ENCODE results near the gene RPS5. TPM values are rescaled to one million over a fixed set of nuclear protein-coding genes. Genes with fewer than 3 reads are reported as not detected.
"Not testable (repeated sequence)": the region's sequence is repeated elsewhere in the genome, so short reads cannot be mapped to it uniquely, and the experiment has no call there.

The RPS5 gene
- total RNA-seq, 1 experiment from 2014 or later: 1,436 TPM

- DNase-seq: no peak
- Mint-ChIP-seq H3K27ac (ENCODE audit: unreplicated experiment) (no peak within 1 kb of the TSS), H3K4me1 (ENCODE audit: low read depth, unreplicated experiment) (no peaks in the 10 kb centered on the region), H3K36me3 (ENCODE audit: insufficient read depth, unreplicated experiment) (no peaks in the 10 kb centered on the region), H3K4me3 (ENCODE audit: unreplicated experiment) (no peak within 1 kb of the TSS), H3K27me3 (ENCODE audit: insufficient read depth, unreplicated experiment) (no peaks in the 10 kb centered on the region), H3K9me3 (ENCODE audit: unreplicated experiment) (no peaks in the 10 kb centered on the region)
- H3K4me3 ChIP-seq (ENCODE audit: low read depth, low read length): no peak within 1 kb of the TSS
- intact Hi-C loops (cut with micrococcal nuclease; ENCODE audit: unreplicated experiment): no loop called here
- no TSS peak for BruUV-seq (replicated peaks)
- ChIA-PET CTCF (no interaction called here), POLR2A (no interaction called here)
- H3K36me3 ChIP-seq (ENCODE audit: control insufficient read depth, insufficient read depth, low read length): no peaks in the 10 kb centered on the region
- no peaks in the 10 kb centered on the region for H3K9me3 ChIP-seq
- no peaks in the 10 kb centered on the region for H3K27me3 ChIP-seq (replicated peaks; ENCODE audit: control insufficient read depth, insufficient read depth, low read length)
- no peak for TF ChIP-seq CTCF (IDR thresholded peaks at IDR 0.05; ENCODE audit: insufficient read depth in 1 of 2, low read depth in 1 of 2, low read length in 1 of 2, severe bottlenecking in 1 of 2, unreplicated experiment in 1 of 2)
- no peaks in the 10 kb centered on the region for H3K4me1 ChIP-seq
These were observed 52.8 kb downstream of the RPS5 start, which contains the start of gene ZNF132 for GRCh38 chr19:58439576-58440554. Gene ZNF132, minus strand, starts transcription at chr19:58440153. Its CDS starts 332 bp downstream, at chr19:58439821.

- Mint-ChIP-seq H3K4me3 (ENCODE audit: unreplicated experiment) (no peak overlapping the region), H3K4me1 (ENCODE audit: low read depth, unreplicated experiment) (no peaks in the 10 kb centered on the region), H3K27me3 (ENCODE audit: insufficient read depth, unreplicated experiment) (no peaks in the 10 kb centered on the region), H3K36me3 (ENCODE audit: insufficient read depth, unreplicated experiment) (no peaks in the 10 kb centered on the region), H3K27ac (ENCODE audit: unreplicated experiment) (no peak overlapping the region), H3K9me3 (ENCODE audit: unreplicated experiment) (no peaks in the 10 kb centered on the region)
- H3K4me1 ChIP-seq: no peaks in the 10 kb centered on the region
- no peak for TF ChIP-seq CTCF (IDR thresholded peaks at IDR 0.05; ENCODE audit: insufficient read depth in 1 of 2, low read depth in 1 of 2, low read length in 1 of 2, severe bottlenecking in 1 of 2, unreplicated experiment in 1 of 2)
- ChIA-PET POLR2A (no interaction called here), CTCF (no interaction called here)
- intact Hi-C loops (cut with micrococcal nuclease; ENCODE audit: unreplicated experiment): no loop called here
- BruUV-seq (replicated peaks): no TSS peak
- H3K36me3 ChIP-seq (ENCODE audit: control insufficient read depth, insufficient read depth, low read length): no peaks in the 10 kb centered on the region
- no peaks in the 10 kb centered on the region for H3K9me3 ChIP-seq
- no peaks in the 10 kb centered on the region for H3K27me3 ChIP-seq (replicated peaks; ENCODE audit: control insufficient read depth, insufficient read depth, low read length)
- H3K4me3 ChIP-seq (ENCODE audit: low read depth, low read length): no peak overlapping the region
- no peak for DNase-seq
These were observed 53.5 kb downstream of the RPS5 start for GRCh38 chr19:58440556-58440955.

GRCh38 chr19:58442986-58443385 is 55.9 kb downstream of the RPS5 start:
- H3K9me3 ChIP-seq; H3K27me3 Mint-ChIP-seq (ENCODE audit: insufficient read depth, unreplicated experiment); POLR2A ChIA-PET; BruUV-seq (replicated peaks); H3K36me3 ChIP-seq (ENCODE audit: control insufficient read depth, insufficient read depth, low read length); H3K4me3 Mint-ChIP-seq (ENCODE audit: unreplicated experiment); DNase-seq; H3K36me3 Mint-ChIP-seq (ENCODE audit: insufficient read depth, unreplicated experiment); H3K4me1 Mint-ChIP-seq (ENCODE audit: low read depth, unreplicated experiment); intact Hi-C loops (cut with micrococcal nuclease; ENCODE audit: unreplicated experiment); H3K27ac Mint-ChIP-seq (ENCODE audit: unreplicated experiment); H3K4me1 ChIP-seq; H3K4me3 ChIP-seq (ENCODE audit: low read depth, low read length); H3K27me3 ChIP-seq (replicated peaks; ENCODE audit: control insufficient read depth, insufficient read depth, low read length): not testable (repeated sequence)
- peaks cover 17% of the 10 kb centered on the region for H3K9me3 Mint-ChIP-seq (ENCODE audit: unreplicated experiment)
- CTCF ChIA-PET: interaction anchor here (1.3 kb wide), 1 partner anchor 76 kb away, joined by 4 read pairs; no protein-coding TSS in a partner anchor

Small RNA genes within 50 kb of the gene (microRNA-seq; reads per million reads assigned to microRNA genes)
- 0.93 reads per million for gene MIR4754

Other genes with a start within 250 kb of the RPS5 start
- gene ZNF329, start 236.5 kb upstream of the RPS5 start, total RNA-seq (2022): 4.4 and 5.4 TPM in 2 replicates
- 19.9 and 21.6 TPM in 2 replicates for gene ZNF274, start 204.2 kb upstream of the RPS5 start, total RNA-seq (2022)
- gene ZNF544, start 158.4 kb upstream of the RPS5 start, total RNA-seq (2022): 48.7 and 53.8 TPM in 2 replicates
- 8.4 and 8.5 TPM in 2 replicates for gene ZNF8, start 108.3 kb upstream of the RPS5 start, total RNA-seq (2022)
- 61.3 and 66.1 TPM in 2 replicates for gene ERVK3-1, start 81.9 kb upstream of the RPS5 start, total RNA-seq (2022)
- 4.0 and 4.3 TPM in 2 replicates for gene ZSCAN22, start 60.3 kb upstream of the RPS5 start, total RNA-seq (2022)
- 1.6 and 2.8 TPM in 2 replicates for gene A1BG, start 33.8 kb upstream of the RPS5 start, total RNA-seq (2022)
- gene ZNF497, start 24.5 kb upstream of the RPS5 start, total RNA-seq (2022): 1.6 and 1.7 TPM in 2 replicates
- 2.2 and 2.3 TPM in 2 replicates for gene ZNF837, start 6.2 kb upstream of the RPS5 start, total RNA-seq (2022)
- gene RNF225, start 8.4 kb downstream of the RPS5 start, total RNA-seq (2022): 0.73 and 1.3 TPM in 2 replicates
- 4.9 and 5.7 TPM in 2 replicates for gene ZNF584, start 21.4 kb downstream of the RPS5 start, total RNA-seq (2022)
- not detected in 2 replicates for gene ZNF132, start 52.9 kb downstream of the RPS5 start, total RNA-seq (2022)
- gene ZNF324B, start 64.4 kb downstream of the RPS5 start, total RNA-seq (2022): 4.6 and 6.8 TPM in 2 replicates
- 9.8 and 10.6 TPM in 2 replicates for gene ZNF324, start 79.8 kb downstream of the RPS5 start, total RNA-seq (2022)
- gene ZNF446, start 89.1 kb downstream of the RPS5 start, total RNA-seq (2022): 8.6 and 9.7 TPM in 2 replicates
- 10.3 and 12.5 TPM in 2 replicates for gene SLC27A5, start 124.7 kb downstream of the RPS5 start, total RNA-seq (2022)
- 14.6 and 14.8 TPM in 2 replicates for gene ZBTB45, start 132.5 kb downstream of the RPS5 start, total RNA-seq (2022)
- gene TRIM28, start 156.8 kb downstream of the RPS5 start, total RNA-seq (2022): 837 and 863 TPM in 2 replicates
- 110 and 112 TPM in 2 replicates for gene CHMP2A, start 167.8 kb downstream of the RPS5 start, total RNA-seq (2022)
- gene UBE2M, start 171.3 kb downstream of the RPS5 start, total RNA-seq (2022): 133 and 139 TPM in 2 replicates
- 20.4 and 25.6 TPM in 2 replicates for gene MZF1, start 186.1 kb downstream of the RPS5 start, total RNA-seq (2022)

Measured in Caco-2 (cell line).